HepG2 (cell line): Measurements from ENCODE around the gene ATP12A. TPM values are rescaled to one million over a fixed set of nuclear protein-coding genes. Genes with fewer than 3 reads are reported as not detected.

Experiments
- ATAC-seq: fragments of 200-7000 bp; cut with Tn5 transposase; 3 replicates; pipeline ENCODE4 v1.9.1; 2020; ENCODE audit warnings: mild to moderate bottlenecking, moderate library complexity
- BruUV-seq: library from RNA; stranded (reverse); fragments of 400-500 nt; replicated peaks from 2 replicates; lab custom pipeline; 2021; lab: Mats Ljungman, UMichigan
- CTCF ChIA-PET: fragments of 300-600 bp; formaldehyde crosslinking; extraction: SDS; loops from one replicate; lab custom pipeline; 2021; ENCODE audit warnings: low total read pairs, inconsistent platforms, low intra/inter-chr PET ratio; lab: Yijun Ruan, JAX
- POLR2A ChIA-PET: fragments of 350-600 bp; sonication (Branson Sonifier 250); formaldehyde crosslinking; loops from one replicate; lab custom pipeline; 2020; ENCODE audit warnings: antibody characterized with exemption, inconsistent platforms; lab: Yijun Ruan, JAX
- DNase-seq: peaks from one replicate; pipeline ENCODE4 v3.0.0-alpha.2; 2015; ENCODE audit warnings: low spot score
- FAIRE-seq: peaks from 3 replicates; lab custom pipeline; 2011; peaks lifted over from hg19 to GRCh38; lab: Jason Lieb, UNC
- H2AFZ ChIP-seq: one replicate; pipeline ENCODE4 v1.6.1; 2011; ENCODE audit warnings: low read length, inconsistent platforms
- H3K27ac ChIP-seq: fragments of 300-600 bp; 3 replicates; pipeline ENCODE4 v1.8.0; 2011; ENCODE audit warnings: mixed run types, mild to moderate bottlenecking, mixed read lengths, low read length, inconsistent platforms; ENCODE audit not compliant: insufficient read depth; ENCODE audit errors: extremely low read length
- H3K27me3 ChIP-seq, 2 experiments: fragments of 200-600 bp in 1 of 2; 2 replicates in 1 of 2; 3 replicates in 1 of 2; pipeline versions ENCODE4 v1.6.0 to v1.8.0; 2011; ENCODE audit warnings: low read length in 2 of 2, mild to moderate bottlenecking in 2 of 2, moderate library complexity in 2 of 2, inconsistent platforms in 1 of 2; ENCODE audit not compliant: insufficient read depth in 2 of 2, control insufficient read depth in 1 of 2
- H3K36me3 ChIP-seq, 2 experiments: fragments of 200-600 bp in 1 of 2; replicated peaks in 1 of 2; 2 replicates in 1 of 2; 3 replicates in 1 of 2; pipeline versions ENCODE4 v1.5.1 to v1.8.0; 2011; ENCODE audit warnings: low read length in 2 of 2, inconsistent platforms in 1 of 2; ENCODE audit not compliant: insufficient read depth in 2 of 2, control insufficient read depth in 1 of 2
- H3K4me1 ChIP-seq: 2 replicates; pipeline ENCODE4 v1.5.1; 2012; ENCODE audit warnings: low read length, inconsistent platforms; ENCODE audit not compliant: insufficient read depth
- H3K4me2 ChIP-seq: 2 replicates; pipeline ENCODE4 v1.6.0; 2011; ENCODE audit warnings: low read depth, low read length, inconsistent platforms
- H3K4me3 ChIP-seq, 3 experiments: fragments of 200-600 bp in 1 of 3; sonication (generic), shearing (Covaris generic) in 1 of 3; replicated peaks in 1 of 3; 2 replicates each; pipeline ENCODE4 v1.5.1; 2011 to 2016; ENCODE audit warnings: low read length in 3 of 3, inconsistent platforms in 2 of 3, low read depth in 2 of 3, mild to moderate bottlenecking in 2 of 3, control low read depth in 1 of 3, mixed read lengths in 1 of 3; ENCODE audit not compliant: insufficient read depth in 1 of 3
- H3K79me2 ChIP-seq: one replicate; pipeline ENCODE4 v1.6.1; 2011; ENCODE audit warnings: low read length, inconsistent platforms; ENCODE audit not compliant: insufficient read depth
- H3K9ac ChIP-seq: 2 replicates; pipeline ENCODE4 v1.6.0; 2011; ENCODE audit warnings: mild to moderate bottlenecking, low read depth, low read length, inconsistent platforms; ENCODE audit not compliant: insufficient read depth
- H3K9me3 ChIP-seq: 2 replicates; pipeline ENCODE4 v1.5.1; 2012; ENCODE audit warnings: mild to moderate bottlenecking, low read length
- H4K20me1 ChIP-seq: 2 replicates; pipeline ENCODE4 v1.6.0; 2011; ENCODE audit warnings: inconsistent platforms, mild to moderate bottlenecking, low read length, moderate library complexity; ENCODE audit not compliant: insufficient read depth
- ARID3A ChIP-seq: IDR thresholded peaks from 2 replicates; pipeline ENCODE4 v1.6.1; 2012; ENCODE audit warnings: low read depth, low read length, improper control_type of control experiment
- NFAT5 ChIP-seq: sonication (generic); formaldehyde crosslinking; IDR thresholded peaks from 2 replicates; pipeline ENCODE4 v1.4.0; 2020; ENCODE audit warnings: missing genetic modification reagents
- TERF1 ChIP-seq: sonication (generic); formaldehyde crosslinking; IDR thresholded peaks from 2 replicates; pipeline ENCODE4 v1.8.0; 2022; ENCODE audit warnings: mild to moderate bottlenecking, missing genetic modification reagents, moderate library complexity
- ZBED4 ChIP-seq: sonication (generic); formaldehyde crosslinking; IDR thresholded peaks from 2 replicates; pipeline ENCODE4 v1.4.0; 2020; ENCODE audit warnings: missing genetic modification reagents, borderline replicate concordance
- ZFP90 ChIP-seq: sonication (generic); formaldehyde crosslinking; IDR thresholded peaks from 2 replicates; pipeline ENCODE4 v1.8.0; 2022; ENCODE audit warnings: missing genetic modification reagents, mild to moderate bottlenecking, inconsistent platforms, borderline replicate concordance
- ZNF790 ChIP-seq: sonication (generic); formaldehyde crosslinking; IDR thresholded peaks from 2 replicates; pipeline ENCODE4 v1.8.0; 2022; ENCODE audit warnings: missing genetic modification reagents, mild to moderate bottlenecking, borderline replicate concordance
- WGBS: methylation state at CpG from one replicate; pipeline ENCODE4 v1.1.6; 2017; ENCODE audit warnings: low lambda C conversion rate; 5-methylcytosine and 5-hydroxymethylcytosine counted together
- in situ Hi-C: cut with HindIII; loops from 2 replicates; pipeline ENCODE4 v1.10.0; 2017; ENCODE audit warnings: low pct_unique_long_range_greater_than_20kb; ENCODE audit not compliant: extremely low pct_ligation_motif_present
- intact Hi-C: fragments of 100-400 bp; cut with micrococcal nuclease; formaldehyde crosslinking; loops from one replicate; pipeline ENCODE4 v1.10.0; 2022; ENCODE audit not compliant: unreplicated experiment
- polyA plus RNA-seq, 8 experiments: library from polyadenylated mRNA; depleted of rRNA in 3 of 8; stranded (reverse) in 7 of 8; unstranded in 1 of 8; fragments of >200 nt; fragmentation: Illumina TruSeq in 4 of 8; extraction: Trizol in 4 of 8; gene quantifications; 2 replicates each; pipeline versions ENCODE4 v1.2.1 to v1.2.3, GENCODE V29; 2011 to 2016; ENCODE audit warnings: low read depth in 4 of 8, missing spikeins in 1 of 8, mixed read lengths in 1 of 8; ENCODE audit not compliant: insufficient read depth in 1 of 8
- total RNA-seq, 5 experiments: library from RNA; depleted of rRNA; stranded (reverse); fragments of >200 nt; fragmentation: Illumina TruSeq; extraction: Trizol; gene quantifications; 2 replicates each; pipeline ENCODE4 v1.2.3, GENCODE V29; 2016; ENCODE audit warnings: low read depth in 1 of 5

The ATP12A gene
- total and polyA plus RNA-seq, 2 of the 13 experiments (the other 11 are each of a cell fraction or from before 2014, with no cell fraction given), result not detected

GRCh38 chr13:24636776-24637175 is 43.4 kb upstream of the ATP12A start (continued):
- no peak for TF ChIP-seq ZBED4 (CRISPR knock-in tag)
- TF ChIP-seq TERF1 (CRISPR knock-in tag), result no peak

GRCh38 chr13:24638096-24638495 is 42.1 kb upstream of the ATP12A start:
- H3K36me3 ChIP-seq, result no peaks in the 10 kb centered on the region
- no peak for DNase-seq
- H3K27me3 ChIP-seq, result no peaks in the 10 kb centered on the region; a peak in 2 of 5 replicates
- no TSS peak for BruUV-seq
- intact Hi-C loops (no loop called here), in situ Hi-C loops (no loop called here)
- ChIA-PET CTCF (no interaction called here), POLR2A (no interaction called here)
- H3K4me3 ChIP-seq, result no peak overlapping the region
- no peak overlapping the region for H3K4me2 ChIP-seq
- 67% methylated on average over 13 of the region's 23 CpGs for WGBS
- no peak for FAIRE-seq
- H4K20me1 ChIP-seq, result no peaks in the 10 kb centered on the region
- ATAC-seq, result no peak
- H3K9ac ChIP-seq, result no peak overlapping the region
- no peaks in the 10 kb centered on the region for H3K79me2 ChIP-seq
- no peak overlapping the region for H2AFZ ChIP-seq
- no peak overlapping the region for H3K27ac ChIP-seq
- no peaks in the 10 kb centered on the region for H3K9me3 ChIP-seq
- H3K4me1 ChIP-seq, result no peaks in the 10 kb centered on the region
- TF ChIP-seq ZNF790 (CRISPR knock-in tag), result no peak
- TF ChIP-seq ZFP90 (CRISPR knock-in tag), result no peak
- TF ChIP-seq NFAT5 (CRISPR knock-in tag), result no peak
- no peak for TF ChIP-seq ARID3A
